T47D (cell line): Measurements from ENCODE around the gene CEBPZ.
A peak's percentile ranks its signal among the peaks of the same experiment; 100 is the strongest.
"Not testable (repeated sequence)": the region's sequence is repeated elsewhere in the genome, so short reads cannot be mapped to it uniquely, and the experiment has no call there.

Source experiments
- DNase-seq, 2 experiments: peaks; one replicate each; pipeline versions ENCODE4 v3.0.0 to v3.0.0-alpha.2; 2011 to 2012; ENCODE audit warnings: low read depth in 1 of 2, low spot score in 1 of 2
- JUND ChIP-seq: IDR thresholded peaks from 2 replicates; pipeline ENCODE4 v1.6.1; 2012; ENCODE audit warnings: low read depth
- in situ Hi-C: cut with HindIII; loops from 2 replicates; pipeline ENCODE4 v1.10.0; 2016; ENCODE audit warnings: low sequenced_read_pairs, low pct_unique_long_range_greater_than_20kb

CEBPZ gene

DNA sequence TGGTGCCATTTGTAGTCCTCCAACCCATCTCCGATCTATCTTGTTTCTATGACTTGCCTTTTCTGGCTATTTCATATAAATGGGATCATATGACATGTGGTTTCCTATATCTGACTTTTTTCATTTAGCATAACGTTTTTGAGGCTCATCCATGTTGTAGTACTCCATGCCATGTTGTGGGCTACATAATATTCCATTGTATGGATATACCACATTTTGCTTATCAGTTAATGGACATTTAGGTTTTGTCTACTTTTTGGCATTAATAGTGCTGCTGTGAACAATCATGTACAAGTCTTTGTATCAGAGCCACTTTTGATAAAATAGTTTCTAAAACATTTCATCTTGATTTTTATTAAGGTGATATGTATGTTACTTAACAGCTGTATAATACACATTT, 27.7 kb downstream of the CEBPZ start:
- no peak for TF ChIP-seq JUND
- no peak for DNase-seq
- in situ Hi-C loops: no loop called here

- in situ Hi-C loops: no loop called here
- TF ChIP-seq JUND: no peak
- DNase-seq: no peak
These were observed 29.6 kb downstream of the CEBPZ start for GRCh38 chr2:37201766-37202165.

- in situ Hi-C loops: no loop called here
These were observed 30.2 kb downstream of the CEBPZ start for GRCh38 chr2:37201208-37201607.

GRCh38 chr2:37198681-37199065, 32.7 kb downstream of the CEBPZ start:
- no peak for DNase-seq
- no peak for TF ChIP-seq JUND
- in situ Hi-C loops: no loop called here

More at GRCh38 chr2:37201208-37201607, 30.2 kb downstream of the CEBPZ start:
- no peak for TF ChIP-seq JUND
- DNase-seq: no peak

GRCh38 chr2:37196320-37197195, 34.8 kb downstream of the CEBPZ start, which contains the start of gene CEBPZOS:
Gene CEBPZOS, plus strand, starts transcription at chr2:37196496. Its CDS starts 3,209 bp downstream, at chr2:37199705.
- DNase-seq: peak; percentile 73 to 84
- in situ Hi-C loops: no loop called here
- no peak for TF ChIP-seq JUND

- in situ Hi-C loops: not testable (repeated sequence)
These were observed 35.5 kb downstream of the CEBPZ start for GRCh38 chr2:37195862-37196319.

GRCh38 chr2:37192551-37192950, 38.8 kb downstream of the CEBPZ start:
- in situ Hi-C loops: no loop called here
- TF ChIP-seq JUND: no peak
- DNase-seq: no peak

More at GRCh38 chr2:37195862-37196319, 35.5 kb downstream of the CEBPZ start:
- DNase-seq: not testable (repeated sequence)

- TF ChIP-seq JUND: no peak
- no peak for DNase-seq
- in situ Hi-C loops: no loop called here
These were observed 39.6 kb downstream of the CEBPZ start for GRCh38 chr2:37191747-37192146.

GRCh38 chr2:37191253-37191652, 40.1 kb downstream of the CEBPZ start:
- no peak for TF ChIP-seq JUND
- no peak for DNase-seq
- in situ Hi-C loops: no loop called here

- no peak for TF ChIP-seq JUND
- in situ Hi-C loops: no loop called here
- no peak for DNase-seq
These were observed 41.1 kb downstream of the CEBPZ start for GRCh38 chr2:37190290-37190689.

DNA sequence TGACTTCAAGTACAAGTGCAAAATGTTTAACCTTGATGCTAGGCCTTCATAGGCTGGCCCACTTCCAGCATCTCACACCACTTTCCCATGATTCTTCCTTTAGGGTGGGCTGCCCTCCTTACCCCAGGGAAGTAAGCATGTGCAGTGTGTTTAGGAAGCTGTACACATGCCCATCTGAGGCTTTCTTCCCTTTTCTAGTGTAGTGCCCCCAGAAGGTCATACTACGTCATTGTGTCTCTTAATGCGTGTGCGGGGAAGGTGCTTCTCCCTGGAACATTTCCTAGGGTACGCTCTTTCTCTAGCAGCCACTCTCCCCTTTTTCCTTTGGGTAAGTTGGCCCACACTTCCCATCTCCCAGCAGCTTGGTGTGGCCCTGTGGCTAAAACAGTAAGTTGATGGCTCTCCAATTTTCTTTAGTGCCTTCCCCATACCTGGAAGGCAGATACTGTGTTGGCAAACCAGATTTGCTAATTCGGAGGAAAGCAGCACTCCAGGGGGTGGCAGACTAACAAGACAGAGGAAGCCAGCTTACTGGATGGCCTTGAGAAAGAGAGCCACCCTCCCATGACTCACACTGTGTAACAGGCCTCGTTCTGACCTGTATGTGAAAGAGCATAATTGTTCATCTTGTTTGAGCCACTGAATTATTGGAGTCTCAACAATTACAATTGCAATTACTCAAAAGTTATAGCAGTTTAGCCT, 41.8 kb downstream of the CEBPZ start:
- DNase-seq: peak in 1 of 2 experiments; percentile 8
- in situ Hi-C loops: no loop called here
- TF ChIP-seq JUND: no peak

GRCh38 chr2:37188570-37188969, 42.8 kb downstream of the CEBPZ start, which contains the start of gene SULT6B1:
Gene SULT6B1, minus strand, starts transcription at chr2:37188670. Its CDS starts 30 bp downstream, at chr2:37188640.
- no peak for TF ChIP-seq JUND
- DNase-seq: no peak
- in situ Hi-C loops: no loop called here
